ENCODE data around the gene CHPF.
A peak's percentile ranks its signal among the peaks of the same experiment; 100 is the strongest.

CHPF gene

GRCh38 chr2:219498280-219499057 is 45.1 kb downstream of the CHPF start, which contains the start of gene GMPPA:
GMPPA (plus strand) TSS chr2:219498891; CDS start chr2:219499976, 1,085 bp downstream.
- peak; percentile 82 to 84 for DNase-seq (ENCODE audit: low read depth in 1 of 2, low spot score in 1 of 2)

GRCh38 chr2:219497495-219498279 is 45.9 kb downstream of the CHPF start:
- DNase-seq (ENCODE audit: low read depth in 1 of 2, low spot score in 1 of 2), result no peak

- no peak for DNase-seq (ENCODE audit: low read depth in 1 of 2, low spot score in 1 of 2)
Observed at GRCh38 chr2:219496825-219497494, 46.6 kb downstream of the CHPF start.

GRCh38 chr2:219496247-219496824 is 47.3 kb downstream of the CHPF start:
- DNase-seq (ENCODE audit: low read depth in 1 of 2, low spot score in 1 of 2), result no peak

- DNase-seq (ENCODE audit: low read depth in 1 of 2, low spot score in 1 of 2), result peak in 1 of 2 donors; percentile 20
Observed at GRCh38 chr2:219495531-219496122, 48.0 kb downstream of the CHPF start.

- DNase-seq (ENCODE audit: low read depth in 1 of 2, low spot score in 1 of 2), result no peak
Observed at GRCh38 chr2:219494952-219495530, 48.6 kb downstream of the CHPF start.

- no peak for DNase-seq (ENCODE audit: low read depth in 1 of 2, low spot score in 1 of 2)
Observed at GRCh38 chr2:219493086-219493485, 50.5 kb downstream of the CHPF start.

GRCh38 chr2:219492575-219492974 is 51.0 kb downstream of the CHPF start:
- DNase-seq (ENCODE audit: low read depth in 1 of 2, low spot score in 1 of 2), result no peak

GRCh38 chr2:219491278-219491963 is 52.2 kb downstream of the CHPF start:
- DNase-seq (ENCODE audit: low read depth in 1 of 2, low spot score in 1 of 2), result no peak

- no peak for DNase-seq (ENCODE audit: low read depth in 1 of 2, low spot score in 1 of 2)
Observed at GRCh38 chr2:219490600-219491130, 52.9 kb downstream of the CHPF start.

GRCh38 chr2:219490186-219490585 is 53.4 kb downstream of the CHPF start:
- no peak for DNase-seq (ENCODE audit: low read depth in 1 of 2, low spot score in 1 of 2)

GRCh38 chr2:219489315-219489714 is 54.3 kb downstream of the CHPF start:
- no peak for DNase-seq (ENCODE audit: low read depth in 1 of 2, low spot score in 1 of 2)

Measured in activated T-helper 1 cell treated with anti-CD3 and anti-CD28 coated beads, Interleukin-2, amount 50 U/mL, for 16 hours (primary cell).